Glutamatergic neuron (in vitro differentiated cells): ENCODE data around the gene SSH3. TPM values are rescaled to one million over a fixed set of nuclear protein-coding genes. Genes with fewer than 3 reads are reported as not detected.

Experiments
- DNase-seq: peaks from one replicate; pipeline ENCODE4 v3.0.0; 2022
- H3K27ac Mint-ChIP-seq: one replicate; pipeline ENCODE4 v1.8.0; 2020; ENCODE audit warnings: mild to moderate bottlenecking, mixed read lengths, inconsistent platforms; ENCODE audit not compliant: unreplicated experiment
- H3K27me3 Mint-ChIP-seq: one replicate; pipeline ENCODE4 v1.8.0; 2020; ENCODE audit warnings: mild to moderate bottlenecking, moderate library complexity, mixed read lengths, inconsistent platforms; ENCODE audit not compliant: unreplicated experiment
- H3K36me3 Mint-ChIP-seq: one replicate; pipeline ENCODE4 v1.8.0; 2020; ENCODE audit warnings: mild to moderate bottlenecking, mixed read lengths, inconsistent platforms; ENCODE audit not compliant: unreplicated experiment
- H3K4me1 Mint-ChIP-seq: one replicate; pipeline ENCODE4 v1.8.0; 2020; ENCODE audit warnings: mild to moderate bottlenecking, low read depth, mixed read lengths, inconsistent platforms; ENCODE audit not compliant: unreplicated experiment
- H3K4me3 Mint-ChIP-seq: one replicate; pipeline ENCODE4 v1.8.0; 2020; ENCODE audit warnings: mild to moderate bottlenecking, mixed read lengths, inconsistent platforms; ENCODE audit not compliant: unreplicated experiment
- H3K9me3 Mint-ChIP-seq: one replicate; pipeline ENCODE4 v1.8.0; 2020; ENCODE audit warnings: mild to moderate bottlenecking, moderate library complexity, mixed read lengths, inconsistent platforms; ENCODE audit not compliant: unreplicated experiment
- CTCF ChIP-seq: fragments of 200-600 bp; sonication (generic); IDR thresholded peaks from one replicate; pipeline ENCODE4 v1.5.0; 2021; ENCODE audit not compliant: partially characterized antibody, unreplicated experiment
- total RNA-seq: library from RNA; stranded (reverse); fragmentation: NEBNext Ultra II Directional; extraction: Animal tissue kit (Norgen Biotek cat#: 25700); gene quantifications from one replicate; pipeline ENCODE4 v1.2.1, GENCODE V29; 2021; ENCODE audit not compliant: unreplicated experiment

The SSH3 gene
- total RNA-seq, 1 donor from 2014 or later, result 8.3 TPM

GRCh38 chr11:67309661-67310061 lies 6.3 kb downstream of the SSH3 start:
- no peaks in the 10 kb centered on the region for H3K36me3 Mint-ChIP-seq
- H3K27me3 Mint-ChIP-seq, result peaks cover 4% of the 10 kb centered on the region
- H3K4me1 Mint-ChIP-seq, result peaks cover 1% of the 10 kb centered on the region
- peaks cover 2% of the 10 kb centered on the region for H3K9me3 Mint-ChIP-seq
- TF ChIP-seq CTCF, result no peak
- no peak overlapping the region for H3K4me3 Mint-ChIP-seq
- H3K27ac Mint-ChIP-seq, result peak overlapping the region; percentile 73
- no peak for DNase-seq

- Mint-ChIP-seq H3K27ac (no peak overlapping the region), H3K27me3 (peaks cover 4% of the 10 kb centered on the region), H3K9me3 (peaks cover 2% of the 10 kb centered on the region), H3K4me3 (no peak overlapping the region), H3K36me3 (no peaks in the 10 kb centered on the region), H3K4me1 (no peaks in the 10 kb centered on the region)
- no peak for TF ChIP-seq CTCF
- no peak for DNase-seq
Measured at GRCh38 chr11:67310246-67311050, 7.1 kb downstream of the SSH3 start.

- Mint-ChIP-seq H3K9me3 (peaks cover 4% of the 10 kb centered on the region), H3K4me1 (no peaks in the 10 kb centered on the region), H3K27me3 (peaks cover 4% of the 10 kb centered on the region), H3K36me3 (no peaks in the 10 kb centered on the region), H3K4me3 (no peak overlapping the region), H3K27ac (no peak overlapping the region)
- no peak for DNase-seq
- no peak for TF ChIP-seq CTCF
Measured at GRCh38 chr11:67311051-67311555, 7.8 kb downstream of the SSH3 start.

- Mint-ChIP-seq H3K4me3 (no peak overlapping the region), H3K9me3 (peaks cover 4% of the 10 kb centered on the region), H3K27me3 (peaks cover 4% of the 10 kb centered on the region), H3K27ac (no peak overlapping the region), H3K4me1 (no peaks in the 10 kb centered on the region), H3K36me3 (no peaks in the 10 kb centered on the region)
- no peak for TF ChIP-seq CTCF
- DNase-seq, result no peak
Measured at GRCh38 chr11:67311556-67312082, 8.3 kb downstream of the SSH3 start.
